ENCODE data around the gene CELA2A. TPM values are rescaled to one million over a fixed set of nuclear protein-coding genes. Genes with fewer than 3 reads are reported as not detected.
A peak's percentile ranks its signal among the peaks of the same experiment; 100 is the strongest.
"Not testable (repeated sequence)": the region's sequence is repeated elsewhere in the genome, so short reads cannot be mapped to it uniquely, and the experiment has no call there.

CELA2A gene
- total and polyA plus RNA-seq, 2 donors: not detected

DNA sequence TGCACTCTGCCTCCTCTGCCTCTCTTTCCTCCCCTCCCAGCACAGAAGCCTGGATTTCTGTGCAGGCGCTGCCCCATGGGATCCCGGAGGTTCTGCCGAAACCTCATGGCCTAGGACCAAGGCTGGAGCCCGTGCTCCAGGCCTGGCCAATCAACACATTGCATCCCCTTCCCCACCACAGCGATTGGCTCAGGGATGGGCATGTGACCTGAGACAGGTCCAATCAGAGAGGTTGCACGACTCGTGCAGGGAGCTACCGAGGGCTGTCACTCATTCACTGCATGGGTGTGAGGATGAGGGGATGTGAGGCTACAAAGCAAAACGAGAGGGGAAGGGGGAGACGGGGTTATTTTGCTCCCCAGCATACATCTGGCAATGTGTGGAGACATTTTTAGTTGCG is 16.1 kb downstream of the CELA2A start:
- WGBS: 88% methylated on average over 11 of the region's 11 CpGs

GRCh38 chr1:15475752-15476314 is 19.3 kb downstream of the CELA2A start, which contains the start of gene CELA2B:
TSS of gene CELA2B (plus strand) at chr1:15476104. CDS start at chr1:15476126, 22 bp downstream.
- no peaks in the 10 kb centered on the region for H3K36me3 ChIP-seq (ENCODE audit: insufficient read depth)
- no peak within 1 kb of the TSS for H3K4me3 ChIP-seq (ENCODE audit: low read depth, low read length)
- WGBS: 47% methylated on average over 5 of the region's 5 CpGs
- H3K27ac ChIP-seq (ENCODE audit: low read depth): no peak within 1 kb of the TSS
- peak; percentile 50 for DNase-seq (ENCODE audit: extremely low spot score)
- H3K4me1 ChIP-seq (ENCODE audit: insufficient read depth): no peaks in the 10 kb centered on the region

More for the DNA sequence above, 16.1 kb downstream of the CELA2A start:
- Histone ChIP-seq H3K4me3 (ENCODE audit: low read depth, low read length) (no peak overlapping the region), H3K36me3 (ENCODE audit: insufficient read depth) (no peaks in the 10 kb centered on the region), H3K4me1 (ENCODE audit: insufficient read depth) (no peaks in the 10 kb centered on the region), H3K27ac (ENCODE audit: low read depth) (no peak overlapping the region)
- DNase-seq (ENCODE audit: extremely low spot score): no peak

DNA sequence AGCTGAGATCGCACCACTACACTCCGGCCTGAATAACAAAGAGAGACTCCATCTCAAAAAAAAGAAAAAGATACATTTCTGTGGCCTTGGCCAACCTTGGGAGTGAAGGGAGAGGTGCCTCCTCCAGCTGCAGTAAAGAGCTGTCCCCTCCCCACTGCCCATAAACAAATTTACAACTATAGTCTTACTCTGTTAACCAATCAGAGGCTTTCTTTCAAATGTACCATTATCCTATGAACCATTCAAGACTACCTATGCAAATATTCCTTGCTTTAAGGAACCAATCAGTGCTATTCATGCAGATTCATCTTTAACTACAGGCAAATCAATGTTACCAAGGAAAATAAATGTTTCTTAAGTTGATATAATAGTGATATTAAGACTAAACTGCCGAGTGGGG is 20.4 kb downstream of the CELA2A start:
- no peak overlapping the region for H3K4me3 ChIP-seq (ENCODE audit: low read depth, low read length)
- no peak overlapping the region for H3K27ac ChIP-seq (ENCODE audit: low read depth)
- H3K36me3 ChIP-seq (ENCODE audit: insufficient read depth): no peaks in the 10 kb centered on the region
- DNase-seq (ENCODE audit: extremely low spot score): no peak
- no peaks in the 10 kb centered on the region for H3K4me1 ChIP-seq (ENCODE audit: insufficient read depth)
- WGBS: 90% methylated on average over 3 of the region's 3 CpGs

- no peaks in the 10 kb centered on the region for H3K36me3 ChIP-seq (ENCODE audit: insufficient read depth)
- no peak for DNase-seq (ENCODE audit: extremely low spot score)
- no peaks in the 10 kb centered on the region for H3K4me1 ChIP-seq (ENCODE audit: insufficient read depth)
- WGBS: 73% methylated on average over 5 of the region's 5 CpGs
- no peak overlapping the region for H3K27ac ChIP-seq (ENCODE audit: low read depth)
- no peak overlapping the region for H3K4me3 ChIP-seq (ENCODE audit: low read depth, low read length)
These were observed 21.2 kb downstream of the CELA2A start for GRCh38 chr1:15477646-15478212.

DNA sequence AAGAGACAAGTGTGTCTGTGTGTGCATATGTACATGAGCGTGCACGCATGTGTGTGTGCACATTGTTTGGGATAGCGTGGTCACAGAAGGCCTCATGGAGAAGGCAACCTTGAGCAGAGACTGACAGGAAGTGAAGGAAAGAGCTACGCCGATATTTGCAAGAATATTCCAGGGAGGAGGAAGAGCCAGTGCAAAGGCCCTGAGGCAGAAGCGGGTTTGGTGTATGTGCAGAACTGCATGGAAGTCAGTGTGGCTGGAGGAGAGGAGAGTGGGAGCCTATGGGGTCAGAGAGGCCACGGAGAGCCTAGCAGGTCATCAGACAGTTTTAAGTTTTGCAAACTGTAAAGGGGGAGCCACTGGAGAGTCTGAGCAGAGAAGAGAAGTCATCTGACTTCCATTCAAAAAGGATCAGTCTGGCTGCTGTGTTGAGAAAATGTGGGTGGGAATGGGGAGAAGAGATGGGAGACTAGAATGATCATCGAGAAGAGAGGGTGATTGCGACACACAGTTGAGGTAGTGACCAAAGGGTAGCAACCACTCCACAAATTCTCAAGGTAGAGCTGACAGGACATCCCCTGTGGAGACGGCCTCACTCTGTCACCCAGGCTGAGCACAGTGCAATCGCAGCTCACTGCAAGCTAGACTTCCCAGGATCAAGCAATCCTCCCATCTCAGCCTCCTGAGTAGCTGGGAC is 23.3 kb downstream of the CELA2A start:
- 95% methylated on average over 11 of the region's 11 CpGs for WGBS
- H3K4me1 ChIP-seq (ENCODE audit: insufficient read depth): no peaks in the 10 kb centered on the region
- no peaks in the 10 kb centered on the region for H3K36me3 ChIP-seq (ENCODE audit: insufficient read depth)
- DNase-seq (ENCODE audit: extremely low spot score): no peak
- no peak overlapping the region for H3K27ac ChIP-seq (ENCODE audit: low read depth)
- H3K4me3 ChIP-seq (ENCODE audit: low read depth, low read length): no peak overlapping the region

DNA sequence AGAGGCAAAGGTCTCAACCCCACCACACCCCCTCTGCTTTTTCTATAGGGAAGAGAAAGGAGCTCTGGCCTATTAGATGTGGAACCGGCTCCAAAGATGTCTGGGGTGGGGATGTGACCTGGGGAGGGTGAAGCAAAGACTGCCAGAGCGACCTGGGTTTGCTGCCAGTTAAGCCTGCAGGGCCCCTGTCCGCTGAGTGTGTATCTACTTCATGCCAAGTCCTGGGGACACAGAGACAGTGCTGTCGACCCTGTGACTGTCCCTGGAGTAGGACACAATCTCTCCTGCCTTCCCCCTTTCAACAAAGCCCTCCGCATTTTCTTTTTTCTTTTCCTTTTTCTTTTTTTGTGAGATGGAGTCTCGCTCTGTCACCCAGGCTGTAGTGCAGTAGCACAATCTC is 25.9 kb downstream of the CELA2A start:
- not testable (repeated sequence) for H3K4me1 ChIP-seq (ENCODE audit: insufficient read depth); H3K36me3 ChIP-seq (ENCODE audit: insufficient read depth); DNase-seq (ENCODE audit: extremely low spot score); H3K27ac ChIP-seq (ENCODE audit: low read depth); H3K4me3 ChIP-seq (ENCODE audit: low read depth, low read length)
- 95% methylated on average over 6 of the region's 6 CpGs for WGBS

- not testable (repeated sequence) for H3K27ac ChIP-seq (ENCODE audit: low read depth); DNase-seq (ENCODE audit: extremely low spot score); H3K36me3 ChIP-seq (ENCODE audit: insufficient read depth); H3K4me1 ChIP-seq (ENCODE audit: insufficient read depth); H3K4me3 ChIP-seq (ENCODE audit: low read depth, low read length)
- 76% methylated on average over 15 of the region's 16 CpGs for WGBS
These were observed 26.5 kb downstream of the CELA2A start for GRCh38 chr1:15482983-15483543.

DNA sequence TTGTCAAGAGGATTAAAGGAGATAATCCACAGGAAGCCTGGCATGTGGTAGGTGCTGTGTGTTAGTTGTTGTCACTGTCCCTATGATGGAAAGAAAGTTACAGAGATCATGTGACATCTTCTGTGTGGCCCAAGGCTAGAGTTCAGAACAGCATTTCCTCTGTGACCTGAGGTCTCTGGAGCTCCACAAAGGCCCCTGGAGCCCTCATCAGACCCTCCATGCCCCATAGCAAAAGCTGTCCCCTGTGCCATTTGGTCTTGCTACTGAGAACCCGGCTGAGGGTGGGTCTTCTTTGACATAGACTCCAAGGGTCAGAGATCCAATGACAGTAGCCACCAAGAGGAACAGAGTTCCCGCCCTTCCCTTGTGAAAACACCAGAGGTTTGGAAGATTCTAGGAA is 27.4 kb downstream of the CELA2A start:
- H3K36me3 ChIP-seq (ENCODE audit: insufficient read depth): no peaks in the 10 kb centered on the region
- H3K4me3 ChIP-seq (ENCODE audit: low read depth, low read length): no peak overlapping the region
- no peaks in the 10 kb centered on the region for H3K4me1 ChIP-seq (ENCODE audit: insufficient read depth)
- WGBS: 91% methylated on average over 2 of the region's 2 CpGs
- no peak overlapping the region for H3K27ac ChIP-seq (ENCODE audit: low read depth)
- no peak for DNase-seq (ENCODE audit: extremely low spot score)

DNA sequence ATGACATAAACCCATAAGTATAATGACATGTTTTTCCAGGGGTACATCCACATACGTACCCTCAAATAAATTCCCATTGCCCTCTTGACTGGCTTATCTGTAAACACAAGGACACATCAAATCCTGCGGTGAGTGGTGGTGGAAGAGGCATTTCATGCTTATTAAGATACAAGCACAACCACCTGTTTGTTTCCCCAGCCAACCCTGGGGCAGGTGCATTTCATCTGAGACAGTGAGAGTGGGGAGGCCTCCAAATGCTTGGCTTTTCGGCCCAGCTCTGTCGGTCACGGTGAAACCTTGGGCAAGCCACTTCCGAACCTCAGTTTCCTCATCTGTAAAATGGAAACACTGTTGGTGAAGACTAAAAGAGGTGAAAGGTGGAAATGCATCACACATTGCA is 27.9 kb downstream of the CELA2A start:
- H3K36me3 ChIP-seq (ENCODE audit: insufficient read depth); H3K4me3 ChIP-seq (ENCODE audit: low read depth, low read length); H3K27ac ChIP-seq (ENCODE audit: low read depth); H3K4me1 ChIP-seq (ENCODE audit: insufficient read depth); DNase-seq (ENCODE audit: extremely low spot score): not testable (repeated sequence)
- WGBS: 93% methylated on average over 6 of the region's 6 CpGs

- no peak for DNase-seq (ENCODE audit: extremely low spot score)
- no peaks in the 10 kb centered on the region for H3K36me3 ChIP-seq (ENCODE audit: insufficient read depth)
- no peaks in the 10 kb centered on the region for H3K4me1 ChIP-seq (ENCODE audit: insufficient read depth)
- 95% methylated on average over 6 of the region's 6 CpGs for WGBS
- no peak overlapping the region for H3K4me3 ChIP-seq (ENCODE audit: low read depth, low read length)
- no peak overlapping the region for H3K27ac ChIP-seq (ENCODE audit: low read depth)
These were observed 29.1 kb downstream of the CELA2A start for GRCh38 chr1:15485636-15486035.

- H3K36me3 ChIP-seq (ENCODE audit: insufficient read depth); DNase-seq (ENCODE audit: extremely low spot score); H3K4me3 ChIP-seq (ENCODE audit: low read depth, low read length); H3K27ac ChIP-seq (ENCODE audit: low read depth); H3K4me1 ChIP-seq (ENCODE audit: insufficient read depth): not testable (repeated sequence)
- WGBS: 94% methylated on average over 17 of the region's 17 CpGs
These were observed 30.5 kb downstream of the CELA2A start for GRCh38 chr1:15486844-15487610.

DNA sequence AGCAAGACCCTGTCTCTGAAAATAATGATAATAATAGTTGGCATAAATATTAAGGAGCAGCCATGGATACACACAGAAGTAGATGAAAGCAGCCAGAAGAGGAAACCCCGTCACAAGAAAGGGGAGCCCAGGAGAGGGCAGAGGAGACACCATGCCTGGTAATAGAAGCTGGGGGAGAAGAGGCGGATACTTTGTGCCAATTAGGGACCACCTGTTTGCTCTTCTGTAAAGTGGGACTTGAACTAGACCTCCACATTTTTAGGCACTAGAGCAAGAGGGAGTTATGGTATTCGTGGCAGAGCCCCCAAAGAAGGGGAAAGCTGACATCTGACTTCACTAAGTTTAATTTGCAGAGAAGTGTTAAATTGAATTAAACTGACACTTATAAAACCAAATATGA is 31.8 kb downstream of the CELA2A start:
- 94% methylated on average over 3 of the region's 3 CpGs for WGBS
- Histone ChIP-seq H3K4me3 (ENCODE audit: low read depth, low read length) (no peak overlapping the region), H3K4me1 (ENCODE audit: insufficient read depth) (no peaks in the 10 kb centered on the region), H3K36me3 (ENCODE audit: insufficient read depth) (no peaks in the 10 kb centered on the region), H3K27ac (ENCODE audit: low read depth) (no peak overlapping the region)
- no peak for DNase-seq (ENCODE audit: extremely low spot score)

GRCh38 chr1:15489052-15489736 is 32.7 kb downstream of the CELA2A start:
- WGBS: 91% methylated on average over 13 of the region's 13 CpGs
- no peak for DNase-seq (ENCODE audit: extremely low spot score)
- no peaks in the 10 kb centered on the region for H3K4me1 ChIP-seq (ENCODE audit: insufficient read depth)
- no peak overlapping the region for H3K4me3 ChIP-seq (ENCODE audit: low read depth, low read length)
- H3K27ac ChIP-seq (ENCODE audit: low read depth): no peak overlapping the region
- H3K36me3 ChIP-seq (ENCODE audit: insufficient read depth): no peaks in the 10 kb centered on the region

Data from urinary bladder (tissue), 4 donors.